Stimulated activated memory B cell treated with anti-CD40 and anti-IgM and Interleukin-4, amounts not matched to agents 10 μg/mL and 1 μg/mL and 100 μg/mL, for 72 hours (primary cell): ENCODE measurements around the gene GZMM.

Experiments used
- ATAC-seq: fragments of 150-1000 bp; cut with Tn5 transposase; 2 replicates; pipeline ENCODE4 v1.10.0; 2021
- H3K27ac Mint-ChIP-seq: one replicate; pipeline ENCODE4 v1.8.0; 2022; ENCODE audit warnings: mild to moderate bottlenecking, mixed read lengths
- H3K27me3 Mint-ChIP-seq: one replicate; pipeline ENCODE4 v1.8.0; 2022; ENCODE audit warnings: mixed read lengths
- H3K36me3 Mint-ChIP-seq: one replicate; pipeline ENCODE4 v1.8.0; 2022; ENCODE audit warnings: mixed read lengths
- H3K4me1 Mint-ChIP-seq: one replicate; pipeline ENCODE4 v1.8.0; 2022; ENCODE audit warnings: mixed read lengths
- H3K4me3 Mint-ChIP-seq: one replicate; pipeline ENCODE4 v1.8.0; 2022; ENCODE audit warnings: mild to moderate bottlenecking, moderate library complexity, mixed read lengths
- H3K9me3 Mint-ChIP-seq: one replicate; pipeline ENCODE4 v1.8.0; 2022; ENCODE audit warnings: mixed read lengths

The GZMM gene

DNA sequence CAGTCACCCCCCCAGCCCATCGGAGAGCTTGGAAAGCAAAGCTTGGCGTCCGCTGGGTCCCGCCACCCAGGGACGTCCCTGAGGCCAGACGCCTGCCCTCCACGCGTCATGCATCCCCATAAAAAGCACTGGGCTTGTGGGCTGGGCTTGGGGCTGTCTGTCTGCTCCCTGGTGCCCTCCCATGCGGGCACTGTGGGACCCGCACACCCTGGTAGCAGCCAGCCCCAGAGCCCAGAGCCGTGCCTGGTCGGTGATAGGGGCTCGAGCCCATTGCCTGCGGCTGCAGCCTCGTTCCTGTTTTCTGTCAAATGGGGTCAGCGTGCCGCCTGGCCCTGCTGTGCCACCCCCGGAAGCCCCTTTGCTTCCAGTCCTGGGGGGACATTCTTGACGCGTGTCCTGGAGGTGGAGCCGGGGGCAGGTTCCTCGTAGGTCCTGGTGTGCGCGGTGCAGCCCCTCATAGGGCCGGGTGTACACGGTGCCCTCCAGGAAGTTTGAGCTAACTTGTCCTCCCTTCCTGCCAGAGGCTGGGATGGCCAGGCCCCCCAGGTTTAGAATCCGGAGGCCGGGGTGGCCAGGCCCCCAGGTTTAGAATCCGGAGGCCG is 4.3 kb upstream of the GZMM start:
- peaks cover 3% of the 10 kb centered on the region for H3K27me3 Mint-ChIP-seq
- no peaks in the 10 kb centered on the region for H3K9me3 Mint-ChIP-seq
- peaks cover 28% of the 10 kb centered on the region for H3K36me3 Mint-ChIP-seq
- no peak for ATAC-seq
- no peak overlapping the region for H3K4me3 Mint-ChIP-seq
- H3K4me1 Mint-ChIP-seq, result peaks cover 18% of the 10 kb centered on the region
- no peak overlapping the region for H3K27ac Mint-ChIP-seq

DNA sequence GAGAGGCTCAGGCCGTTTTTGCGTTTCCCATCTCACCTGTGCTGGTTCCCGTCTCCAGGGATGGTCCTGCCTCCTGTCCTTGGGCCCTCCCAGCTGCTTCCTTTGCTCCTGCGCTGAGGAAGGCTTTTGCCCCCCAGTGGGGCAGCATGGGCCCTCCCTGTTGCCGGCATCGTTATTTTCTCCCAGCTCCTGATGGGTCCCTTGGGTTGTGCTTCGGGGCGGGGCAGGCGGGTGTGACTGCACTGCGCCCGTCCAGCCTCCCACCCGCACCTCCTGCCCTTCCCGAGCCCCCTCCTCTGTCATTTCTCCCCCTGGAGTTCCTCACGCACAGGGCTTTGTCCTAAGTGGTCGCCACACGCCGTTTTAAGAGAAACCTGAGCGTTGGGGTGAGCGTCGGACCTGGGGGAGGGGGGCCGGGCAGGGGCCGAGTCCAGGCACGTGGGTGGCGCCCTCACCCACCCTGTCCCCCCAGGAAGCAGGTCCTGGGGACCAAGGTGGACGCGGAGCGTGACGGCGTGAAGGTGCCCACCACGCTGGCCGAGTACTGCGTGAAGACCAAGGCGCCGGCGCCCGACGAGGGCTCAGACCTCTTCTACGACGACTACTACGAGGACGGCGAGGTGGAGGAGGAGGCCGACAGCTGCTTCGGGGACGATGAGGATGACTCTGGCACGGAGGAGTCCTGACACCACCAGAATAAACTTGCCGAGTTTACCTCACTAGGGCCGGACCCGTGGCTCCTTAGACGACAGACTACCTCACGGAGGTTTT is 2.8 kb upstream of the GZMM start:
- Mint-ChIP-seq H3K4me3 (no peak overlapping the region), H3K27me3 (peaks cover 6% of the 10 kb centered on the region)

DNA sequence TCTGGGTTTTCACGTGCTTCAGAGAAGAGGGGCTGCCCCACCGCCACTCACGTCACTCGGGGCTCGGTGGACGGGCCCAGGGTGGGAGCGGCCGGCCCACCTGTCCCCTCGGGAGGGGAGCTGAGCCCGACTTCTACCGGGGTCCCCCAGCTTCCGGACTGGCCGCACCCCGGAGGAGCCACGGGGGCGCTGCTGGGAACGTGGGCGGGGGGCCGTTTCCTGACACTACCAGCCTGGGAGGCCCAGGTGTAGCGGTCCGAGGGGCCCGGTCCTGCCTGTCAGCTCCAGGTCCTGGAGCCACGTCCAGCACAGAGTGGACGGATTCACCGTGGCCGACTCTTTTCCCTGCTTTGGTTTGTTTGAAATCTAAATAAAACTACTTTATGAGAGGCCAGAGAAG is 2.2 kb upstream of the GZMM start:
- H3K36me3 Mint-ChIP-seq, result peaks cover 24% of the 10 kb centered on the region
- no peak overlapping the region for H3K27ac Mint-ChIP-seq
- H3K9me3 Mint-ChIP-seq, result no peaks in the 10 kb centered on the region
- peaks cover 6% of the 10 kb centered on the region for H3K27me3 Mint-ChIP-seq
- peaks cover 12% of the 10 kb centered on the region for H3K4me1 Mint-ChIP-seq
- ATAC-seq, result peak; percentile 22
- H3K4me3 Mint-ChIP-seq, result no peak overlapping the region

More for the DNA sequence above, 2.8 kb upstream of the GZMM start:
- H3K27ac Mint-ChIP-seq, result no peak overlapping the region
- no peaks in the 10 kb centered on the region for H3K9me3 Mint-ChIP-seq
- peaks cover 24% of the 10 kb centered on the region for H3K36me3 Mint-ChIP-seq
- peaks cover 12% of the 10 kb centered on the region for H3K4me1 Mint-ChIP-seq
- no peak for ATAC-seq

DNA sequence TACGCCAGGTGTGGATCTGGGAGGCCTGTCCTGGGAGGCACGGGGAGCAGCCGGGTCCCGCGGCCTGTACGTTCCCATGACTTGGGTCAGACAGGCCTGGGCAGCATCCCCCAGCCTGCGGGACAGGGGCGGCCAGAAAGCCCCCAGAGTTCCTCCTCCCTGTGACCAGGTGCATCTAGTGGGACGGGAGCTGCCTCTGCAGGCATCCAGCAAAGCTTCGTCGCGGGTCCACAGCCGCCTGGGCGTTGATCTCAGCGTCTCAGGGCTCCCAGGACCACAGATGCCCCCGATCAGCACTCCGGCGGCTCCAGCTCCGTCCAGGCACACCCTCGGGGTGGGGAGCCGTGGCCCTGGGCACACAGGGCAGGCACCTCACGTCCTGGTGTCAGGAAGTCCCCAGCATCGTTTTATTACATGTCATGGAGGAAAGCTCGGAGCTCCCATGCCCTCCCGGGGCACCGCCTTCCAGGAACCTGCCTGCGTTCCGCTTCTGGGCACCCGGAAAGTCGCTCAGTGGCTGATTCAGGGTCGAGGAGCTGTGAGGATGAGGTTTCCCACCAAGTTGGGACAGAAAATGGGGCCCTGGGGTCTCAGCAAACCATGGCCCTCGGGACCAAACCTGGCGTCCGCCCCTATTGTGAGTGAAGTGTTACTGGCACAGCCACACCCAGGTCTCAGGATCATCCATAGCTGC is 1.5 kb upstream of the GZMM start:
- peaks cover 24% of the 10 kb centered on the region for H3K36me3 Mint-ChIP-seq

DNA sequence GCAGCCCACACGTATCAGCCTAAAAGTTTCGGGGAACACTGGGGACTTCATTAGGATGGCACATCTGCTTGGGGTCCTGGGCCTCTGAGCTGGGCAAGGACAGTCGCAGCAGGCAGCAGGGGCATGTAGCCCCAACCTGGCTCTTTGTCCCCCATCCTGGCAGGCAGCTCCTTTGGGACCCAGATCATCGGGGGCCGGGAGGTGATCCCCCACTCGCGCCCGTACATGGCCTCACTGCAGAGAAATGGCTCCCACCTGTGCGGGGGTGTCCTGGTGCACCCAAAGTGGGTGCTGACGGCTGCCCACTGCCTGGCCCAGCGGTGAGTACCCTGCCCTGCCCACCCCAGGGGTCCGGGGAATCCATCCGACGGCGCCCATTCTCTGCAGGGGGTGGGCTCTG is 3.3 kb downstream of the GZMM start:
- no peak overlapping the region for H3K4me3 Mint-ChIP-seq
- H3K4me1 Mint-ChIP-seq, result peaks cover 12% of the 10 kb centered on the region
- H3K9me3 Mint-ChIP-seq, result no peaks in the 10 kb centered on the region
- peaks cover 27% of the 10 kb centered on the region for H3K27me3 Mint-ChIP-seq
- ATAC-seq, result no peak
- no peak overlapping the region for H3K27ac Mint-ChIP-seq
- peaks cover 5% of the 10 kb centered on the region for H3K36me3 Mint-ChIP-seq

More for the DNA sequence above, 1.5 kb upstream of the GZMM start:
- Mint-ChIP-seq H3K4me3 (no peak overlapping the region), H3K27me3 (peaks cover 6% of the 10 kb centered on the region), H3K27ac (no peak overlapping the region), H3K4me1 (peaks cover 12% of the 10 kb centered on the region), H3K9me3 (no peaks in the 10 kb centered on the region)
- ATAC-seq, result no peak

DNA sequence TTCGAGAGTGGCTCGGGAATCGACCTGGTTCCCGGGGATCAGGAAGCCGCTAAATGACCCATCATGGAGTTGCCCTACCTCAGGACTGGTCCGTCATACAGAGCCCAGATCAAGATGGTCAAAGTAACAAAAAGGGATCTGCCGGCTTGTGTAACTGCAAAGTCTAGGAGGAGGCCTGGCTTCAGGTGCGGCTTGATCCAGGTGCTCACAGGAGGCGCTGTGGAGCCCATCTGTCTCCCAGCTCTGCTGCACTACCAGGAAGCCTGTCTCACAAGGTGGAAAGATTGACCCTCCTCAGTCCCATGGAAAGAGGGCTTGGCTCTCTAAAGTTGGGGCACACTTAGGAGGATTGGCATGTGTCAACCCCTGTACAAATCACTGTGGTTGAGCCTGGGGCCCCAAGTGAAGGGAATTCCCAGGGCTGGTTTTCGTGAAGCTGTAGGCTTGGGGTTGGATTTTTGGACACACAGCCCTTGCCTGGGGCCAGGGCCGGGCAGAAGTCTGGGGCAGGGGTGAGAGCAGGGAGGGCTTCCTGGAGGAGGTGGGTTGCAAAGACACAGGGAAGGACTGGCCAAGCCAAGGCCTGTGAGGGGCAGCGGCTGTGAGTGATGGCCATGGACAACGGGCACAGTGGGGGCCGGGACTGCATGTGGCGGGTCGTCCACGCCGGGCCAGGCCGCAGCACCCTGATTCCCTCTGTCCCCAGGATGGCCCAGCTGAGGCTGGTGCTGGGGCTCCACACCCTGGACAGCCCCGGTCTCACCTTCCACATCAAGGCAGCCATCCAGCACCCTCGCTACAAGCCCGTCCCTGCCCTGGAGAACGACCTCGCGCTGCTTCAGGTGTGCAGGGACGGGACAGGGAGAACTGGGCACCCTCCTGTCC is 4.2 kb downstream of the GZMM start:
- no peak overlapping the region for H3K27ac Mint-ChIP-seq
- no peaks in the 10 kb centered on the region for H3K9me3 Mint-ChIP-seq
- H3K36me3 Mint-ChIP-seq, result peaks cover 4% of the 10 kb centered on the region
- peaks cover 37% of the 10 kb centered on the region for H3K27me3 Mint-ChIP-seq
- peaks cover 12% of the 10 kb centered on the region for H3K4me1 Mint-ChIP-seq
- ATAC-seq, result peak; percentile 31
- no peak overlapping the region for H3K4me3 Mint-ChIP-seq

DNA sequence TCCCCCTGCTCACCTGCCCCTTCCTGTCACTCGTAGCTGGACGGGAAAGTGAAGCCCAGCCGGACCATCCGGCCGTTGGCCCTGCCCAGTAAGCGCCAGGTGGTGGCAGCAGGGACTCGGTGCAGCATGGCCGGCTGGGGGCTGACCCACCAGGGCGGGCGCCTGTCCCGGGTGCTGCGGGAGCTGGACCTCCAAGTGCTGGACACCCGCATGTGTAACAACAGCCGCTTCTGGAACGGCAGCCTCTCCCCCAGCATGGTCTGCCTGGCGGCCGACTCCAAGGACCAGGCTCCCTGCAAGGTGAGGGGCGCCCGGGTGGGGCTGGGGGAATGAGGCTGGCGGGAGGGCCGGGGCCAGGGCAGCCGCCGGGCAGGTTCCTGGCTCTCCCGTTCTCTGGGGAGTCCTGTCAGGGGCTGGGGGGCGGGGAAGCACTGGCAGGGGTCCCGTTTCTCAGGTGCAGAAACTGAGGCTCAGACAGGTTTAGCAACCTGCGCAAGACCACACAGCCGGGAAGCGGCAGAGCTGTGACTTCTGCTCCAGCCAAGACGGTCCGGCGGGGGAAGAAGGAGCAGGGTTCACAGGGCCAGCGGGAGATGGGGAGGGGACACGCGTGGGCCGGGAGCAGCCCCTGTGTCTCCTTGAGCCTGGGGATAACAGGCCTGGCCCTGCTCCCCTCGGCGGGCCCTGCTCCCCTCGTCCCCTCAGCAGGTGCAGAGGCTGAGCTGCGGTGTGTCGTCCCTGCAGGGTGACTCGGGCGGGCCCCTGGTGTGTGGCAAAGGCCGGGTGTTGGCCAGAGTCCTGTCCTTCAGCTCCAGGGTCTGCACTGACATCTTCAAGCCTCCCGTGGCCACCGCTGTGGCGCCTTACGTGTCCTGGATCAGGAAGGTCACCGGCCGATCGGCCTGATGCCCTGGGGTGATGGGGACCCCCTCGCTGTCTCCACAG is 5.3 kb downstream of the GZMM start:
- Mint-ChIP-seq H3K27ac (no peak overlapping the region), H3K9me3 (no peaks in the 10 kb centered on the region), H3K4me1 (peaks cover 2% of the 10 kb centered on the region), H3K4me3 (no peak overlapping the region), H3K27me3 (peaks cover 41% of the 10 kb centered on the region), H3K36me3 (no peaks in the 10 kb centered on the region)
- peak; percentile 17 for ATAC-seq

DNA sequence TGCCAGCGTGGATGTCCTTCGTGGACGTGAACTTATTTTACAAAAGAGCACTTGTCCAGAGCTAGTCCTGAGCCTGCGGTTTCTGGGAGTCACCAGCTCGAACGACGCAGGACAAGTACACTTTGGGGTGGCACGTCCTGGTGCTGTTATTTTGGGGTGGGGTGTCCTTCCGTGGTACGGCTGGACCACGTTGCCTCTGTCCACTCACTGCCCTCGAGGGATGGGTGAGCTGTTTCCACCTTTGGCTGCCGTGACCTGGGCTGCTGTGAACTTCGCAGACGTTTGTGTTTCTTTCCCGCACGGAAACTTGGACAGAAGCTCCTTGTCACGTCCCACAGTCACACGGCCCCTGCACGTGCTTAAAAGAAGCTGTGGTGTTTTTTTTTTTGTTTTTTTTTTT is 11.0 kb downstream of the GZMM start:
- peaks cover 42% of the 10 kb centered on the region for H3K27me3 Mint-ChIP-seq
- H3K4me3 Mint-ChIP-seq, result no peak overlapping the region
- H3K36me3 Mint-ChIP-seq, result no peaks in the 10 kb centered on the region
- no peaks in the 10 kb centered on the region for H3K9me3 Mint-ChIP-seq
- no peaks in the 10 kb centered on the region for H3K4me1 Mint-ChIP-seq
- no peak overlapping the region for H3K27ac Mint-ChIP-seq
- ATAC-seq, result no peak

DNA sequence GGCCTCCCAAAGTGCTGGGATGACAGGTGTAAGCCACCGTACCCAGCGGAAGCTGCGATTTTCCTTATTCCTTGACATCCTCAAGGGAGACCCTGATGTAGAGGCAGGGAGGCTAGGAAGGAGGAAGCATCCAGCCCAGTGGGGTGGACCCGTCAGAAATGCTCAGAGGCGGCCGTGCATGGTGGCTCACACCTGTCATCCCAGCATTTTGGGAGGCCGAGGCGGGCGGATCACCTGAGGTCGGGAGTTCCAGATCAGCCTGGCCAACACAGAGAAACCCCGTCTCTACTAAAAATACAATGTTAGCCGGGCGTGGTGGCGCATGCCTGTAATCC is 11.6 kb downstream of the GZMM start:
- H3K27me3 Mint-ChIP-seq, result peaks cover 46% of the 10 kb centered on the region

DNA sequence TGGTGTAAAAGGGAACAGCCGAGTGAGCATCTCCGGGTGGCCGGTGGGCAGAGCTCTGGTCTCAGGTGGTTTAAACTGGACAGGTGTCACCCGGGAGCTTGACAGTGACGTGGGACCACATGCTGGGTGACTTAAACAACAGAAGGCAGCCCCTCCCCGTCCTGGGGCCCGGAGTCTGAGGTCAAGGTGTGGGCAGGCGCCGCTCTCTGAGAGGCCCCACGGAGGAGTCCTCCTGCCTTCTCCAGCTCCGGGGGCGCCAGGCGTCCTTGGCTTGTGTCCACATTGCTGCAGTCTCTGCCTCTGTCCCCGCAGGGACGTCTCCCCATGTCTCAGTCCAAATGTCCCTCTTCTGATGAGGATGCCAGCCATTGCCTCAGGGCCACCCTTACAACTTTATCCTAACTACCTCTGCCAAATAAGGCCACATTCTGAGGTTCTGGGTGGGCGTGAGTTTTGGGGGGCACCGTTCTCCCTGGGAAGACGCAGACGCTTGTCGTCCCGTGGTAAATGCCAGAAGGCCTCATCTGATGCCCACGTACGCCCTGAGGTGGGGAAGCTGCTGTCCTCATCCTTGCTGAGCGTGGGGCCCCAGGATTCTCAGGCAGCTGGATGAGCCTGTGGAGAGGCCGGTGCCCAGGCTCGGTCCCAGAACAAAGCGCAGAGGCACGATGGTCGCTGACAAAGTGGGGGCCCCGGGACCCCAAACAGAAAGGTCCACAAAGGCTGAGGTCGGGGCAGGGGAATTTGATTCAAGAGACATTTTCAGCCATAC is 12.9 kb downstream of the GZMM start:
- Mint-ChIP-seq H3K4me1 (no peaks in the 10 kb centered on the region), H3K4me3 (no peak overlapping the region), H3K27ac (no peak overlapping the region), H3K27me3 (peaks cover 39% of the 10 kb centered on the region), H3K9me3 (no peaks in the 10 kb centered on the region), H3K36me3 (no peaks in the 10 kb centered on the region)
- ATAC-seq, result no peak

More for the DNA sequence above, 11.6 kb downstream of the GZMM start:
- Mint-ChIP-seq H3K36me3 (no peaks in the 10 kb centered on the region), H3K4me3 (no peak overlapping the region), H3K4me1 (no peaks in the 10 kb centered on the region), H3K27ac (no peak overlapping the region), H3K9me3 (no peaks in the 10 kb centered on the region)
- no peak for ATAC-seq

DNA sequence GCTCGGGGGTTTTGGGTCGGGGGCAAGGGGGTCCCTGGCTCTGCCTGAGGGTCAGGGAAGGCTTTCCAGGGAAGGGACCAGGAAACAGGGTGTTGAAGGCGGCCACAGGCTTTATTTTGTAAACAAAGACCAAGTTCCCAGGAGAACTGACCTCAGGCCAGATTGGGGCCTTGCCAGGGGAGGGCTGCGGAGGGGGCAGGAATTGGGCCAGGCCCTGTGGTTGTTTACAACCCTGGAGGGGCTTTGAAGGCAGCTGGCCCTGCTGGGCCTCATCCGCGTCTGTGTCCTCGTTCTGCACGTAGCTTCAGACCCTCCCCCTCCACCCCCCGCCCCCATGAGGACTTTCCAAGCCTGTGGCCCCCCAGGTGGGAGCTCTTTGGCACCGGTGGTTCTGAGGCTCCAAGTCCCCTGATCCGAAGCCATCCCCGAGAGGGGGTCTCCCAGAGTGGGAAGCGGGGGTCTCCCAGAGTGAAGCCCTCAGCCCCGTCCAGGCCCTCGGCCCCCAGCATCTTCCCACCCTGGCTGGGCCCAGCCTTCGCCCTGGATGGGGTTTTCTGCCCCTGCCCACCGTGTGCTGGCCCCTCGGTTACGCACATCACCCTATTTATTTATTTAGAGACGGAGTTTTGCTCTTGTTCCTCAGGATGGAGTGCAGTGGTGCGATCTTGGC is 15.1 kb downstream of the GZMM start:
- H3K4me3 Mint-ChIP-seq, result no peak overlapping the region
- H3K4me1 Mint-ChIP-seq, result no peaks in the 10 kb centered on the region
- no peaks in the 10 kb centered on the region for H3K9me3 Mint-ChIP-seq
- no peaks in the 10 kb centered on the region for H3K36me3 Mint-ChIP-seq
- no peak overlapping the region for H3K27ac Mint-ChIP-seq
- no peak for ATAC-seq
- peaks cover 21% of the 10 kb centered on the region for H3K27me3 Mint-ChIP-seq

DNA sequence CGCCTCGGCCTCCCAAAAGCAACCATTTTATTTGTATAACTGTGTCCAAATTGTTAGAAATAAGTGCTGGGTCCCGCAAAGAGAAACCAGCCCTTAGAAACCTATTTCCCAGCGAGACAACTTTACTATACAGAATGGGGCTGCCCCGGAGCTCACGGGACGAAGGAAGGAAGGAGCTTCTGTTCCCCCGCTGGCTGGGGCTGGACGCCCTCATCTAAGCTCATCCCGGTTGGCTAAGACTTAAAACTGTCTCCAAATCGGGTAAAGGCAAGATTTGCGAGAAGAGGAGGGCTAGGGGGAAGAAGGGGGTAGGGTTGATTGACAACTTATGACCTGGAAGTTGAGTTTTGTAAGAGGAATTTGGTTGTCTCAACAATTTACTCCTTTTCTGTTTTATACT is 16.3 kb downstream of the GZMM start:
- ATAC-seq, result no peak
- H3K36me3 Mint-ChIP-seq, result no peaks in the 10 kb centered on the region
- H3K9me3 Mint-ChIP-seq, result no peaks in the 10 kb centered on the region
- no peak overlapping the region for H3K4me3 Mint-ChIP-seq
- H3K4me1 Mint-ChIP-seq, result no peaks in the 10 kb centered on the region
- no peak overlapping the region for H3K27ac Mint-ChIP-seq
- peaks cover 21% of the 10 kb centered on the region for H3K27me3 Mint-ChIP-seq

DNA sequence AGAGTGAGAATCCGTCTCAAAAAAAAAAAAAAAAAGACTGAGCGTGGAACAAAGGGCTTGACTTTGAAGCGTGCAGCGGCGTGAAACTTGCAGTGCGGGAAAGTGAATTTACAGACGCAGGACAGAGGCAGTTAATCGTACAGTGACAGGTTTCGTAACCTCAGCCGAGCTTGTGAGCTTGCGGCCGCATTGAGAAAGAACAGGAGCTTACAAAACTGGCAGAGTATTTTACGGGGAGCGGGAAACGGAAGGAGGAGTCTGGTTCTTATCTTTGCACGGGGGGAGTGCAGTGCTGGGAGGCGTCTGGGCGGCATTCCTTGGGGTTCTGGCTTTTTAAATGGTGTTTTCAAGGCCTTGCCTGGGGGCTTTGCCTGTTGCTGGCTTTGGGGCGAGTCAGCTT is 22.6 kb downstream of the GZMM start:
- H3K27ac Mint-ChIP-seq, result no peak overlapping the region

More for the DNA sequence above, 22.6 kb downstream of the GZMM start:
- Mint-ChIP-seq H3K4me3 (no peak overlapping the region), H3K27me3 (no peaks in the 10 kb centered on the region), H3K4me1 (peaks cover 7% of the 10 kb centered on the region), H3K9me3 (no peaks in the 10 kb centered on the region), H3K36me3 (no peaks in the 10 kb centered on the region)
- ATAC-seq, result no peak
